ENCODE data around the gene NEIL1. TPM values are rescaled to one million over a fixed set of nuclear protein-coding genes. Genes with fewer than 3 reads are reported as not detected.
"Not testable (repeated sequence)": the region's sequence is repeated elsewhere in the genome, so short reads cannot be mapped to it uniquely, and the experiment has no call there.

The NEIL1 gene
- total RNA-seq, 6 donors from 2014 or later = 41.8 to 272 (median 52.2) TPM

- Histone ChIP-seq H3K36me3 (peaks cover 0 to 31% (median 15%) of the 10 kb centered on the region in 4 donors), H3K27ac (no peak overlapping the region), H3K4me3 (no peak overlapping the region), H3K9me3 (no peaks in the 10 kb centered on the region), H3K4me1 (peaks cover 7 to 22% (median 14%) of the 10 kb centered on the region in 4 donors), H3K27me3 (no peaks in the 10 kb centered on the region)
- peak in 1 of 2 donors; percentile 9 for ATAC-seq (ENCODE audit: low FRiP score in 2 of 2)
- no peak for DNase-seq
- WGBS, 2 donors = 92 to 100% methylated on average over 3 to 10 of the region's 11 CpGs
- TF ChIP-seq POLR2A (IDR thresholded peaks at IDR 0.05) (no peak), POLR2AphosphoS5 (IDR thresholded peaks at IDR 0.05) (no peak), EP300 (IDR thresholded peaks at IDR 0.05) (no peak), CTCF (IDR thresholded peaks at IDR 0.05) (no peak)
Measured at GRCh38 chr15:75338661-75339240, 8.1 kb upstream of the NEIL1 start.

- no peak overlapping the region for H3K27ac ChIP-seq
- H3K27me3 ChIP-seq = no peaks in the 10 kb centered on the region
- H3K4me3 ChIP-seq = no peak overlapping the region
- peaks cover 7 to 23% (median 16%) of the 10 kb centered on the region in 4 donors for H3K4me1 ChIP-seq
- H3K36me3 ChIP-seq = peaks cover 0 to 31% (median 15%) of the 10 kb centered on the region in 4 donors
- no peak for TF ChIP-seq EP300 (IDR thresholded peaks at IDR 0.05)
- TF ChIP-seq POLR2AphosphoS5 (IDR thresholded peaks at IDR 0.05) = no peak
- TF ChIP-seq POLR2A (IDR thresholded peaks at IDR 0.05) = no peak
- no peak for TF ChIP-seq CTCF (IDR thresholded peaks at IDR 0.05)
- ATAC-seq (ENCODE audit: low FRiP score in 2 of 2) (no peak), DNase-seq (no peak)
- WGBS, 2 donors = 95 to 97% methylated on average over 5 to 13 of the region's 13 CpGs
- no peaks in the 10 kb centered on the region for H3K9me3 ChIP-seq
Measured at GRCh38 chr15:75339531-75340240, 7.2 kb upstream of the NEIL1 start.

GRCh38 chr15:75342221-75342620 lies 4.6 kb upstream of the NEIL1 start:
- Histone ChIP-seq H3K36me3 (peaks cover 0 to 31% (median 15%) of the 10 kb centered on the region in 4 donors), H3K27ac (no peak overlapping the region), H3K27me3 (no peaks in the 10 kb centered on the region), H3K4me1 (peaks cover 0 to 10% (median 6%) of the 10 kb centered on the region in 4 donors), H3K4me3 (no peak overlapping the region), H3K9me3 (no peaks in the 10 kb centered on the region)
- DNase-seq (no peak), ATAC-seq (ENCODE audit: low FRiP score in 2 of 2) (no peak)
- WGBS, 2 donors = 88 to 92% methylated on average over 6 of the region's 6 CpGs
- no peak for TF ChIP-seq CTCF (IDR thresholded peaks at IDR 0.05)
- no peak for TF ChIP-seq POLR2AphosphoS5 (IDR thresholded peaks at IDR 0.05)
- TF ChIP-seq POLR2A (IDR thresholded peaks at IDR 0.05) = no peak
- TF ChIP-seq EP300 (IDR thresholded peaks at IDR 0.05) = no peak

GRCh38 chr15:75343953-75344352 lies 2.9 kb upstream of the NEIL1 start:
- ATAC-seq (ENCODE audit: low FRiP score in 2 of 2); H3K27ac ChIP-seq; DNase-seq; H3K9me3 ChIP-seq; H3K4me3 ChIP-seq; H3K27me3 ChIP-seq: not testable (repeated sequence)
- WGBS, 2 donors = 37 to 41% methylated on average over 8 of the region's 8 CpGs
- Histone ChIP-seq H3K4me1 (peaks cover 7 to 21% (median 12%) of the 10 kb centered on the region in 4 donors), H3K36me3 (peaks cover 0 to 24% (median 12%) of the 10 kb centered on the region in 4 donors)

GRCh38 chr15:75347222-75348033 lies 589 bp downstream of the NEIL1 start:
- Histone ChIP-seq H3K4me1 (peaks cover 17 to 34% (median 22%) of the 10 kb centered on the region in 4 donors), H3K9me3 (no peaks in the 10 kb centered on the region), H3K27me3 (no peaks in the 10 kb centered on the region), H3K27ac (peak overlapping the region; percentile 73 to 87 (median 81)), H3K4me3 (peak overlapping the region; percentile 62 to 94 (median 92)), H3K36me3 (no peaks in the 10 kb centered on the region)
- ATAC-seq (ENCODE audit: low FRiP score in 2 of 2) (peak; percentile 79 to 85), DNase-seq (peak; percentile 55 to 92)
- WGBS, 2 donors = 1% methylated on average over 50 of the region's 65 CpGs; no CpG with 5 or more reads in 1 of the 2 donors
- TF ChIP-seq POLR2AphosphoS5 (IDR thresholded peaks at IDR 0.05) (peak in 1 of 2 donors; percentile 20), EP300 (IDR thresholded peaks at IDR 0.05) (no peak), POLR2A (IDR thresholded peaks at IDR 0.05) (peak in 1 of 4 donors; percentile 42), CTCF (IDR thresholded peaks at IDR 0.05) (no peak)
